Body of pancreas (tissue), 4 donors: Measurements from ENCODE around the gene TULP1.

Experiments
- CTCF ChIP-seq, 7 experiments: fragments of 450-650 bp in 4 of 7; fragments of 200-600 bp in 3 of 7; sonication (generic) in 3 of 7; IDR thresholded peaks; one replicate each; pipeline ENCODE4 v1.5.1; 2016 to 2019; ENCODE audit warnings: antibody characterized with exemption in 7 of 7
- POLR2A ChIP-seq, 3 donors: fragments of 450-650 bp; IDR thresholded peaks; one replicate each; pipeline ENCODE4 v1.6.1; 2016; ENCODE audit warnings: antibody characterized with exemption in 3 of 3, mild to moderate bottlenecking in 2 of 3

GRCh38 chr6:35491558-35492257 lies 21.0 kb downstream of the TULP1 start:
- no peak for TF ChIP-seq CTCF (IDR thresholded peaks at IDR 0.05)
- no peak for TF ChIP-seq POLR2A (IDR thresholded peaks at IDR 0.05)
